ENCODE results near the gene VTI1A. TPM values are rescaled to one million over a fixed set of nuclear protein-coding genes. Genes with fewer than 3 reads are reported as not detected.

The VTI1A gene
- total RNA-seq, 3 donors from 2014 or later = 53.7 to 65.6 (median 59.2) TPM

DNA sequence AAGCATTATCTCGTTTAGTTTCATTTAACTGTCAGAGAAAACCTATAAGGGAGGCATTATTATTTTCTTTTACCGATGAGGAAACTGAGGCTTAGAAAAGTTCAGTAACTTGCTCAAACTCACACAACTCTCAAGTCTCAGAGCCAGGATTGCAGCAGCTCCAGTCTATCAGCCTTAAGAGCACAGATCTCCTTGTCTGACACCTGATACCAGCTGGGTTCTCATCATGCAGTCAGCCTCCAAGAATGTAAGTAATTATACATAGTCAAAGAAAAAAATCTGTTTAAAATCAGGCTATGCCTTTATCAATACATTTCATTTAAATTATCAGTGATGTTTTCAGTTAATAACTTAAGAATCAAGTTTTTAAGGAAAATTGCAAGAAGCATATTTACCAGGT is 266.4 kb downstream of the VTI1A start:
- no peaks in the 10 kb centered on the region for H3K9me3 ChIP-seq
- no peak overlapping the region for H3K27ac ChIP-seq
- H3K4me3 ChIP-seq = no peak overlapping the region
- DNase-seq (ENCODE audit: low spot score in 2 of 2) = no peak
- no peaks in the 10 kb centered on the region for H3K27me3 ChIP-seq
- H3K36me3 ChIP-seq = no peaks in the 10 kb centered on the region
- no peak for TF ChIP-seq CTCF (IDR thresholded peaks at IDR 0.05)
- TF ChIP-seq POLR2AphosphoS5 (IDR thresholded peaks at IDR 0.05) = no peak
- no peak for TF ChIP-seq POLR2A (IDR thresholded peaks at IDR 0.05)
- intact Hi-C loops (cut with DNase I; ENCODE audit: low total_unique reads) = no loop called here
- no peaks in the 10 kb centered on the region for H3K4me1 ChIP-seq

- Histone ChIP-seq H3K4me1 (no peaks in the 10 kb centered on the region), H3K9me3 (no peaks in the 10 kb centered on the region), H3K36me3 (no peaks in the 10 kb centered on the region), H3K4me3 (no peak overlapping the region), H3K27me3 (no peaks in the 10 kb centered on the region), H3K27ac (no peak overlapping the region)
- no peak for TF ChIP-seq POLR2AphosphoS5 (IDR thresholded peaks at IDR 0.05)
- TF ChIP-seq POLR2A (IDR thresholded peaks at IDR 0.05) = no peak
- TF ChIP-seq CTCF (IDR thresholded peaks at IDR 0.05) = no peak
- DNase-seq (ENCODE audit: low spot score in 2 of 2) = no peak
- intact Hi-C loops (cut with DNase I; ENCODE audit: low total_unique reads) = no loop called here
Observed at GRCh38 chr10:112715581-112715980, 268.6 kb downstream of the VTI1A start.

- Histone ChIP-seq H3K27ac (no peak overlapping the region), H3K4me3 (no peak overlapping the region), H3K4me1 (no peaks in the 10 kb centered on the region), H3K36me3 (no peaks in the 10 kb centered on the region), H3K9me3 (no peaks in the 10 kb centered on the region), H3K27me3 (no peaks in the 10 kb centered on the region)
- intact Hi-C loops (cut with DNase I; ENCODE audit: low total_unique reads) = loop anchor here (2.0 kb wide), 1 partner anchor 53 kb away; no protein-coding TSS in a partner anchor
- no peak for TF ChIP-seq POLR2A (IDR thresholded peaks at IDR 0.05)
- TF ChIP-seq POLR2AphosphoS5 (IDR thresholded peaks at IDR 0.05) = no peak
- TF ChIP-seq CTCF (IDR thresholded peaks at IDR 0.05) = no peak
- DNase-seq (ENCODE audit: low spot score in 2 of 2) = no peak
Observed at GRCh38 chr10:112716076-112716475, 269.1 kb downstream of the VTI1A start.

DNA sequence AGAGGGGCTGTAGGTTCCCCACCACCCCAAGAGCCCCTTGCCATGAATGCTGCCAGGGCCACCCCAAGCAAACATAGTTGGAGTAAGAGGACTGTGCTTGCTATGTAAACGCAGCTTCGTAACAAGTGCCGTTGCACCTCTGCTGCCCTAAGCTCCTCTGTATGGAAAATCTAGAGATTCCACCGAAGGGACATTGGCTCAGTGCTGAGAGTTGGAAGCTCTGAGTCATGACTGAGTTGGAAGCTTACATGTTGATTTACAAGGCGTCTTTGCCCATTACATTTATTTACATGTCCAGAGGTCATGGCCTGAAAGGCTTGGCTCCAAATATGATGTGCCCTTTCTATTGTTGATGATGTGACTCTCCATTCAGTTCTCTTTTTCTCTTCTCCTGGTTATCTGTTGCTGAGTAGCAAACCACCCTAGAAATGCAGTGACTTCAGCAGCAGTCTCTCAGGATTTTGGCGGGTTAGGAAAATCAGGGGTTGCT is 270.0 kb downstream of the VTI1A start:
- TF ChIP-seq POLR2A (IDR thresholded peaks at IDR 0.05) = no peak
- no peak for TF ChIP-seq CTCF (IDR thresholded peaks at IDR 0.05)
- no peak for TF ChIP-seq POLR2AphosphoS5 (IDR thresholded peaks at IDR 0.05)

DNA sequence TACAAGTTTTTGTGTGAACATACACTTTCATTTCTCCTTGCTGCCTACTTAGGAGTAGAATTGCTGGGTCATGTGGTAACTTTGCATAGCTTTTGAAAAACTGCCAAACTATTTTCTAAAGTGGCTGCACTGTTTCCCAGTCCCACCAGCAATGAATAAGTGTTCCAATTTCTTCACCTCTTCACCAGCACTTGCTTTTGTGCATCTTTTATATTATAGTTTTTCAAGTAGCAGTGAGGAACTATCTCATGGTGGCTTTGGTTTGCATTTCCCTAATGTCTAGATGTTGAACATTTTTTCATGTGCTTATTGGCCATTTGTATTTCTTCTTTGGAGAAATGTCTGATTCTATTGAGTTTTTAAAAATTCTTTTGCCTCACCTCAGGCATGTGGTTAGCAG is 273.2 kb downstream of the VTI1A start:
- no peak for TF ChIP-seq POLR2A (IDR thresholded peaks at IDR 0.05)
- no peak for TF ChIP-seq CTCF (IDR thresholded peaks at IDR 0.05)
- TF ChIP-seq POLR2AphosphoS5 (IDR thresholded peaks at IDR 0.05) = no peak
- intact Hi-C loops (cut with DNase I; ENCODE audit: low total_unique reads) = no loop called here
- DNase-seq (ENCODE audit: low spot score in 2 of 2) = no peak
- Histone ChIP-seq H3K4me3 (no peak overlapping the region), H3K4me1 (no peaks in the 10 kb centered on the region), H3K36me3 (no peaks in the 10 kb centered on the region), H3K9me3 (no peaks in the 10 kb centered on the region), H3K27me3 (no peaks in the 10 kb centered on the region), H3K27ac (no peak overlapping the region)

More for the DNA sequence above, 270.0 kb downstream of the VTI1A start:
- DNase-seq (ENCODE audit: low spot score in 2 of 2) = no peak
- Histone ChIP-seq H3K27me3 (no peaks in the 10 kb centered on the region), H3K9me3 (no peaks in the 10 kb centered on the region), H3K4me3 (no peak overlapping the region), H3K27ac (no peak overlapping the region), H3K36me3 (no peaks in the 10 kb centered on the region), H3K4me1 (no peaks in the 10 kb centered on the region)
- intact Hi-C loops (cut with DNase I; ENCODE audit: low total_unique reads) = loop anchor here (2.0 kb wide), 1 partner anchor 52 kb away; no protein-coding TSS in a partner anchor

Data from breast epithelium (tissue), 4 donors.